ENCODE measurements around the gene CELA2A.
"Not testable (repeated sequence)": the region's sequence is repeated elsewhere in the genome, so short reads cannot be mapped to it uniquely, and the experiment has no call there.

Gene CELA2A

DNA sequence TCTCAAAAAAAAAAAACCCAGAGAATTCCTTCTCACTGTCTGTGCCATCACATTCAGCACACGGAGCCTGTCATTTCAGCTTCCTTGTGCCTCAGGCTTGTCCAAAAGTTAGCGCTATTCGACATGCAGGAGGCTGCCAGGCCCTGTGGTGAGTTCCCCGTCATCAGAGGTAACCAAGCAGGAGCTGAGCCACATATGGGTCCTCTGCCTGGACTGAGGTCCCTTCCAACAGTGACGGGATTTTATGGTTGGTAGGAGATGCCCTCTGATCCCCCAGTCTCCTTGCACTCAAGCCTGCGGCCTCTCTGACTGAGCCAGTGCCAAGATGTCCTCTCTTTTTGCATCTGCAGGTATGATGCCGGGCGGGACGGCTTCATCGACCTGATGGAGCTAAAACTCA lies 31.0 kb upstream of the CELA2A start:
- DNase-seq (ENCODE audit: low spot score): no peak

DNA sequence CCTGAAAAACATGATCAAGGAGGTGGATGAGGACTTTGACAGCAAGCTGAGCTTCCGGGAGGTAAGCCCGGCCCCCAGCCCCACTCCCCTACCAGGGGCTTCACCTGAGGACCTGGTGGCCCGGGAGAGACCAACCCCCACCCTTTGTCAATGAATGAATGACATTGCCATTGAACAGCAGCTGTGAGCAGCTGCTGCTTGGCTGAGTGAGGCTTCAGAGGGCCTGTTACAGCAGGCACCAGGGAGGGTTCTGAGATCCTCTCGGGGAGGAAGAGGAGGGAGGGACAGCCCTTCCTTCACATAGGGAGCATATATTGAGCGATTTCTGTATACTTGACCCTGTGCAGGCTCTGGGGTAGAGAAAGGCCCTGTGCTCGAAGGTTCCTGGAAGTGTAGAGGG lies 30.6 kb upstream of the CELA2A start:
- DNase-seq (ENCODE audit: low spot score): no peak

DNA sequence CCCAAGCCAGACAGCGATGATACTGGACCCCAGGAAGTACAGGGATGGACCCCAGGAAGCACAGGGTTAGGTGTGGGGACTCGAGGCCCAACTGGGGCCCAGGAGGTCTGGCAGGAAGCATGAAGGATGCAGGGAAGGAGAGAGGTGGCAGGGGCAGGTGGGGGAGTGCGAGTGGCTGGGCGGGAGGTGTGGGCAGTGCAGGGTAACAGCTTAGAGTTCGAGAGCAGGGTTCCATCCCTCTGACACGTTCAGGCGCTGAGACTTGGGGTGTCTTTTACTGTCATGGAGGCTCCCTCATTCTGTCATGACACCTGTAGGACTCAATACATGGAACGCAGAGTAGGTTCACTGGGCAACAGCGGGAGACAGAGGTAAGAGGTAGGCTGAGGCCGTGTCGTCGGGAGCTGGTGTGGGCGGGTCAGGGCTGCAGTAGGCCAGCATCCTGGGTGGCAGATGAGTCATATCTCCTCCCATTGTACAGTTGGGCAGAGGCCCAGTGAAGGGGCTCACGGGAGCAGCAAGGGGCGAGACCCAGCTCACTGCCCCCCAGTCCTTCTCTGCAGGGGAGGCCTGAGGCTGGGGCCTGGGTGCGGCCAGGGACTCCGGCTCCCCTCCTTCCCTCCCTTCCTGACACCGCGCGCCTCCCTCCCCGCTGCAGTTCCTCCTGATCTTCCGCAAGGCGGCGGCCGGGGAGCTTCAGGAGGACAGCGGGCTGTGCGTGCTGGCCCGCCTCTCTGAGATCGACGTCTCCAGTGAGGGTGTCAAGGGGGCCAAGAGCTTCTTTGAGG lies 29.8 kb upstream of the CELA2A start:
- DNase-seq (ENCODE audit: low spot score): no peak

DNA sequence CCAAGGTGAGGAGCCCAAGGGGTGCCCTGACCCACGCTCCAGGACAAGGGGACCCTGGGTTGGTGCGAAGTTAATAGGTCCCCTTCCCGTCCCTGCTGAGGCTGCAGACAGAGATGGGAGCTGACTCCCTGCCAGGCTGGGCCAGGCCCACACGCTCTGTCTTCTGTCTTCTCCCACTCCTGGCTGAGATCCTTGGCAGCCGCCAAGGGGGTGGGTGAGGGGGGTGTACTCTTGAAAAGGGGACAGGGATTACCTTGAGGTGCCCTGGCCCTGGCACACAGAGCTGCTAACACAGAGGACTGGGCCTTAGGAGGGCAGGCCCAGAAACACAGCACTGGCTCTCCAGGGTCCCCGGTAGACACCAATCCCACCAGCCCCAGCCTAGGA lies 29.3 kb upstream of the CELA2A start:
- no peak for DNase-seq (ENCODE audit: low spot score)

DNA sequence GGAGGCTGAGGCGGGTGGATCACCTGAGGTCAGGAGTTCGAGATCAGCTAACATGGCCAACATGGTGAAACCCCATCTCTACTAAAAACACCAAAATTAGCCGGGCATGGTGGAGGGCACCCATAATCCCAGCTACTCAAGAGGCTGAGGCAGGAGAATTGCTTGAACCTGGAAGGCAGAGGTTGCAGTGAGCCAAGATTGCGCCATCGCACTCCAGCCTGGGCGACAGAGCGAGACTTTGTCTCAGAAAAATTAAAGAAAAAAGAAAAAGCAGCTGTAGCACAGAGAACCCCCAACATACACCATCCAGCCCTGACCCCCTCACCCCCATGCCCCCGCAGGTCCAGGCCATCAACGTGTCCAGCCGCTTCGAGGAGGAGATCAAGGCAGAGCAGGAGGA lies 28.3 kb upstream of the CELA2A start:
- DNase-seq (ENCODE audit: low spot score): not testable (repeated sequence)

DNA sequence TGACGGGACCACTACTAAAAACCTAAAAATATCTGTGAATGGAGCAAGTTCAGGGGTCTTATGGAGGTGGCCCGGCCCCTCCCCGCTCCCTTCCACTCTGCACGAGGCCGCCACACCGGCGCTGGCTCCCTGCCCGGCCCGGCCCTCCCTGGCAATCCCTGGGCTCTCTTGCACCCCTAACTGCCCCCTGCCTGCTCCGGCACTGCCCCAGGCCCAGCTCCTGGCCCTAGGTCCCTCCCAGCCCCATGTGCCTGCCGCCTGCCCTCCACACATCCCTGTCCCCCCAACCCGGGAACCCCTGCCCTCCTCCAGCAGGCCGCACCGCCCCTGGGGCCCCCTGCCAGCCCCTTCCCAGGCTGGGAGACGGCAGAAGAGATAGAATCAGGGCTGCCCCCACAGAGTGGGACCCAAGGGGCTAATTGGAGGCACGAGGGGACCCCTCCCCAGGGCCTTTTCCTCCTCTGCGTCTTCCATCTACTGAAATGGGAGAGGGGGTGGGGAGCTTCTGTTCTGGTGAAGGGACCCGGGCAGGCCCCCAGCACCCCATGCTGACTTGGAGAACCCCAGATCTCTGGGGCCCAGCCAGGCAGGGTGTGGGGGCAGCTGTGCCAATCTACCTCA lies 27.6 kb upstream of the CELA2A start:
- DNase-seq (ENCODE audit: low spot score): no peak

DNA sequence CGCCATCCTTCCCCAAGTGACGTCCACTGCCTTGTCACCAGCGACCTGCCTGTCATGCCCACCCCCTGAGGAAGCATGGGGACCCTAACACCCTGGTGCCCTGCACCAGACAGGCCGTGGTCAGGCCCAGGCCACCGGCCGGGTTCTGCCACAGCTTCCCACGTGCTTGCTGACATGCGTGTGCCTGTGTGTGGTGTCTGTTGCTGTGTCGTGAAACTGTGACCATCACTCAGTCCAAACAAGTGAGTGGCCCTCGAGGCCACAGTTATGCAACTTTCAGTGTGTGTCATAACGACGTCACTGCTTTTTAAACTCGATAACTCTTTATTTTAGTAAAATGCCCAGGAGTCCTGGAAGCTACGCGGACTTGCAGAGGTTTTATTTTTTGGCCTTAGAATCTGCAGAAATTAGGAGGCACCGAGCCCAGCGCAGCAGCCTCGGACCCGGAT lies 26.8 kb upstream of the CELA2A start:
- peak; percentile 77 for DNase-seq (ENCODE audit: low spot score)

DNA sequence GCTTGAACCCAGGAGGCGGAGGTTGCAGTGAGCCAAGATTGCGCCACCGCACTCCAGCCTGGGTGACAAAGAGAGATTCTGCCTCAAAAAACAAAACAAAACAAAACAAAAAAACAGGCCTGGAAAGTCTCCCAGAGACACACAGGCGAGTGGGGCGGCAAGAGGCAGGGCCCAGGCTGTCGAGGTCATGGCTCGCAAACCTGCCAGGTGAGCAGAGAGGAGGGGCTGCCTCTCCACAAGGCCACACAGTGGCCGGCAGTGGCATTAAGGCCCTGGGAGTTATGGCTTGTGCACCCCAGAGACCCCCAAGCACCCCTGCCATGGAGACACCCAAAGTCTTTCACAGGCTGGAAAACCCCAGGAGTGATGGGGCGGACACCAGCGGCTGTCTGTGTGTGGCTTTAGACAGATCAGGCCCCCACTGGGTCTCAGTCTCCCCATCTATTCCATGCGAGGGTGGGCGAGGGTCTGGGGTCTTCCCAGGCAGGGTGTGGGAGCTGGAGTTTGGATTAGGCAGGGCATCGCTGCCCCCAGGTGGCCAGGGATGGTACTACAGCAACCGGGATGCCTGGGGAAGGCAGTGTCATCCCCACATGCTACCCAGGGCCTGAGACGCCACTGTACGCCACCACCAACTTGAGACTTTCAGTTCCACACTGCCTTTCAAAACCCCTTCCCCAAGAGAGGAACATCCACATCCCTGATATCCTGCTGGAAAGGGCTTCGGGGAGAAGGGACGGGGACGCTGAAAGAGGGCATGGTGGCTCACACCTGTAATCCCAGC lies 25.6 kb upstream of the CELA2A start:
- peak; percentile 38 for DNase-seq (ENCODE audit: low spot score)

DNA sequence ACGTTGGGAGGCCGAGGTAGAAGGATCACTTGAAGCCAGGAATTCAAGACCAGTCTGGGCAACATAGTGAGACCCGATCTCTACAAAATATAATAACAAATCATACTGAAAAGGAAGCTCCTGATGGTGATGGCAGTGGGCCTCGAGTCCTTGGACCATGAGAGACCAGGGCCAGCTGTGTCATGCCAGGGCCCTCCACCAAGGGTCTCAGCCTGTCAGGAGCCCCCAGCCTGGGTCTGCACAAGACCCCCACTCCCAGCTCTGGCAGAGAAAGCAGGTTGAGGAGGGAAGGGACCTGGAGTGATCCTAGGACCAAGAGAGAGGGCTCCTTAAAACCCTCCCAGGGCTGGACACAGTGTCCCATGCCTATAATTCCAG lies 25.0 kb upstream of the CELA2A start:
- DNase-seq (ENCODE audit: low spot score): no peak

DNA sequence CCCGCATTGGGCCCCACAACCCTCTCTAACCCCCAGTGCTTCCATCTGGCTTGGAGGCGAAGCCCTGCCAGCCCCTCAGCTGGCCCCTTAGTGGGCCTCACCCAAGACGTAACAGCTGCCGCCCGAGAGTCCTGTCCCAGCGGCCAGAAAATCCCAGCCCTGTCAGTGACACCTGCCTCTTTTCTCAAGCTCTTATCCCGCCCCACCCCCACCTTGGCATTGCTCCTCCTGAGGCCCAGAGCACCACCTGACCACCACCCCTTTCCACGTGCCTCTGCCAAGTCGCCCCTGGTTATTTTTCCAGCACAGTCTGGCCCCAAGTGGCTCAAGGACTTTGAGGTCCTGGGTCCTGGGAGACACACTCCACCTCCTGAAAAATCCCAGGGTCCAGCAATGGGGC lies 24.2 kb upstream of the CELA2A start:
- DNase-seq (ENCODE audit: low spot score): no peak

DNA sequence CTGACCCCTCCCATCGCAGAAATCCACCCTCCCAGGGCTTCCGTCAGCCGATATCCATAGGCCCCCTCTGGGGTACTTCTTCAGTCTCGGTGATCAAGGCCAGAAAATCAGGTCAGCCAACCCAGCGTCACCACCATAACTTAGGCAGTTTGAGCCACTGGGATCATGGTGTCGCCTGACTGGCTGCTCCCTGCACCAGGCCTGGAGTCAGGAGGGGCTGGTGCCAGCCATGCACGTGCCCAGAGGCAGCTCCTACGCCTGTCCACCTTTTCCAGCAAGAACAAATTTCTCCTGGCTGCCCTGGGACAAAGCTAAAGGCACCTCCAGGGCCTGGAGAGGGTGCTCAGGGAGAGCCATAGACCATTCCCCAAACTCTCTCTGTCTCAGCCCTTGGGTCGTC lies 23.1 kb upstream of the CELA2A start:
- no peak for DNase-seq (ENCODE audit: low spot score)

DNA sequence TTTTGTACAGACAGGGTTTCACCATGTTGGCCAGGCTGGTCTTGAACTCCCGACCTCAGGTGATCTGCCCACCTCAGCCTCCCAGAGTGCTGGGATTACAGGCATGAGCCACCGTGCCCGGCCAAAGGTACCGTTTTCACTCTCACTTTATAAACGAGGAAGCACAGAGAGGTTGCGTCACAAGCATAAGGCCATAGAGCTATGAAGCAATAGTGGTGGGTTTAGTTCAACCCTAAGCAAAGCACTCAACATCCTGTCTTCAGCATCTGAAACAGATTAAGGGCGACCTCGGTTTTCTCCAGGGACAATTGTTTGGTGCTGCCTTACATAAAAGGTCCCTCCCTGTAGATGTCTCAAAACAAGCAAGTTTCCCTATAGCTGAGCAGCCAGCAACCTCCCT lies 21.8 kb upstream of the CELA2A start:
- DNase-seq (ENCODE audit: low spot score): not testable (repeated sequence)

DNA sequence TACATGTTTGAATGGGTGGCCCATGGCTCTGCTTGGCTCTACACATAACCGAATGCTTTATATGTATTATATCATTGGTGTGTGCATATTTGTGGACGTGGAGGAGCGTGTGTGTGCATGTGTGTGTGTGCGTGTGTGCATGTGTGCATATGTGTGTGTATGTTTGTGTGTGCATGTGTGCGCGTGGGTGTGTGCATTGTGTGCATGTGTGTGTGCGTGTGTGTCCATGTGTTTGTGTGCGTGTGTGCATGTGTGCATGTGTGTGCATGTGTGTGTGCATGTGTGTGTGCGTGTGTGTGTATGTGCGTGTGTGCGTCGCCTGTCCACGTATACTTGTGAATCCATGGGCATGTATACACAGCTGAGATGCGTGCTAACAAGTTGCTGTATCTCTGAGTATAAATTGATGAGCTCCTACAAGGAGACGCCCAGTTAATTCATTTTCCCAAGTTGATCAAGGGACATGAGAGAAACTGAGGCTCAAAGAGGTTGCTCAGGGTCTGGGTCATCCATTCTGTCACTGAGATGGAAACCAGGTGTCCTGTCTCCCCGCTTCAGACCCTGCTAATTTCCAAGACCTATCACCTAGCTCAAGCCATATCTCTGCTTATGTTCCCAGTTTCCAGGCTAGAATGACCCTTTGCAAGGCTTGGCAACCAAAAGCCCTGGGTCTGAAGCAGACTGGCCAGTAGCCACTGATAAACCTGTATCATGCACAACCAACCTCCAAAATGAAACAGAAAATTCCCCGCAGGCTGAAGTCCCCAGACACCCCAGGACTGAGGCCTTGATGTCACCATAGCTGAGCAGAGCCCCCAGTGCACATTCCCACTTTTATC lies 21.1 kb upstream of the CELA2A start:
- no peak for DNase-seq (ENCODE audit: low spot score)

DNA sequence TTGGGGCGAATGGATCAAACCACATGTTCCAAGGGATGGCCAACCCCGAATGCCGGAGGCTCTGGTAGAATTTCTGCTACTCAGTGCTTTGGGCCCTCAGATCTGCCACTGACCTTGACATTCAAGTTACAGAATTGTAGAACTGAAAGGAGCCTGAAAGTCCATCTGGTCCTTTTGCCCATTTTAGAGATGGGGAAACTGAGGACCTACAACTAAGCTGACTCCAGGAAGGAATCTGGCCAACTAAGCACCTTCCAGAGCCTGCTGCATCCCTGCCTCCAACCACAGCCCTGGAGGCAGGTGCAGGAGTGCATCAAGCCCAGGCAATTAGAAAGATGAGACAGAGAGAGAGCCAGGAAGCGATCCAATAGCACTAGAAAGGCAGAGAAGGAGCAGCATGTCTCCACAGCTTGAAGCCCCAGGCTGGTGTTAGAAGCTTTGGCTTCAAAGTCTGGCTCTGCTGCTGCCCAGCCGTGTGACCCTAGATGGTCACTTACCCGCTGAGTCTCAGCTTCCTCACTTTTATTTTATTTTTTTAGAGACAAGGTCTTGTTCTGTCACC lies 19.6 kb upstream of the CELA2A start:
- DNase-seq (ENCODE audit: low spot score): no peak

DNA sequence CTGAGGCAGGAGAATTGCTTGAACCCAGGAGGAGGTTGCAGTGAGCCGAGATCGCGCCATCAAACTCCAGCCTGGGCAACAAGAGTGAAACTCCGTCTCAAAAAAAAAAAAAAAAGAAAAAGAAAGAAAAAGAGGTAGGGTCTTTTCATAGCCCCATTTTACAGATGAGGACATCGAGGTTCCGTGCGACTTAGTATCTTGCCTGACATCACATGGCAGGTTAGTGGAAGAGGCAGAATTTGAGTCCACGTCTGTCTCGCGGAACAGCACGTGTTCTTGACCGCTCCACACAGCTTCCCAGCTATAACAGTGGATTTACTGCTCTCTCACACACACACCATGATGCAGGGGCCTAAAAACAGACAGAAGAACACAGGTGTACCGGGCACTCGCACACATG lies 17.2 kb upstream of the CELA2A start:
- no peak for DNase-seq (ENCODE audit: low spot score)

DNA sequence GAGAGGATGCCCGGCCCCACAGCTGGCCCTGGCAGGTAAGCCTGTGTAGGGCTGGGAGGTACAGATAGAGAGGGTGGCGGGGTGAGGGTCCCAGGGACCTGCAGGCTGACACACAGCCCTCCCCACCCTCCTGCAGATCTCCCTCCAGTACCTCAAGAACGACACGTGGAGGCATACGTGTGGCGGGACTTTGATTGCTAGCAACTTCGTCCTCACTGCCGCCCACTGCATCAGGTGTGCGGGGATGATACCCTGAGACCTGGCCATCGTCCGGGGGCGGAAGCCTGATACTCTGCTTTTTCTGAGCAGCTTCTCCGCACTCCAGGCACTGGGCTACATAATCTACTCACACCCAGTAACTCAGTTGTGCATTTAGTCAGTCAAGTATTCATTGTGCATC lies 16.2 kb upstream of the CELA2A start:
- DNase-seq (ENCODE audit: low spot score): no peak

DNA sequence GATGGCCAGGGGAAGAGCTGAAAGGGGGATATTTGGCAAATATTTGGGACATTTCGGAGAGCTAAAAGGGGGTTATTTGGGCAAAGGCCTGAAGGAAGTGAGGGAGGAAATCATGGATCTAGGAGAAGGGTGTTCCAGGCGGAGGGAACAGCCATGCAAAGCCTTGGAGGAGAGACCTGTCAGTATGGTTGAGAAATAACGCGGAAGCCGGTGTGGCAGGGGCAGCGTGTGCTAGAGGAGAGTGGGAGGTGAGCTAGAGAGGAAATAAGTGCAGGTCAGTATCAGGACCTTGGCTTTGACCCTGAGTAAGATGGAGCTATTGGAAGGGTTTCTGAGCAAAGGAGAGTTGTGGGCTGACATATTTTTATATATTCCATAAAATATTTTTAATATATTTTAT lies 15.3 kb upstream of the CELA2A start:
- DNase-seq (ENCODE audit: low spot score): no peak

DNA sequence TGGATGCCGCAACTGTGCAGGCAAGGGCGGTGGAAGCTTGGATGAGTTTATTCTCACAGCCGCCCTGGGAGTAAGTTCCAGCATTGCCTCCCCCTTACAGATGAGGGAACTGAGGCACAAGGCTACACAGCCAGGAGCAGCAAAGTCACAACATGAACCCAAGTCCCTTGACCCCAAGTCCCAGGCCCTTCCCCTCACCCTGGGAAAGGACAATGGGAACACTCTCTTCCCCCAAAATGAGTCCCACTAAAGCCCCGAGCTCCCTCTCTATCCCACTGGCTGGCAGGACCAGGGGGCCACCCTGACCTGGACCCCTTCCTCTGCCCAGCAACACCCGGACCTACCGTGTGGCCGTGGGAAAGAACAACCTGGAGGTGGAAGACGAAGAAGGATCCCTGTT lies 14.4 kb upstream of the CELA2A start:
- no peak for DNase-seq (ENCODE audit: low spot score)

DNA sequence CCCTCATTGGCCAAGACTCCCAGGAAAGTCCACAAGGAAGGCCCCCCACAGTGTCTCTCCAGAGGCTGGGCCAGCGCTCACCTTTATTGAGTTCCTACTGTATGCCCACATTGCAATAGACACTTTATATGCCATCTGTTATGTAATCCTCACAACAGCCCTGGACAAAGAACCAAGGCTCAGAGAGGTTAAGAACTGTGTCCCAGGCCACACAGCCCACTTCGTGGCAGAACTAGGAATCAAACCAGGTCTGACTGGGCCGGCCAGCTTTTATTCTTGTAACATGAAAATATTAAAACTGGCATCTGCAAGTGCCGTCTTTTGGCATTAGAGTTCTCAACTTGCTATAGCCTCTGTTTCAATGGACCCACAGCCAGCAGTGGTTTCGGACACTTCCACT lies 13.8 kb upstream of the CELA2A start:
- no peak for DNase-seq (ENCODE audit: low spot score)

DNA sequence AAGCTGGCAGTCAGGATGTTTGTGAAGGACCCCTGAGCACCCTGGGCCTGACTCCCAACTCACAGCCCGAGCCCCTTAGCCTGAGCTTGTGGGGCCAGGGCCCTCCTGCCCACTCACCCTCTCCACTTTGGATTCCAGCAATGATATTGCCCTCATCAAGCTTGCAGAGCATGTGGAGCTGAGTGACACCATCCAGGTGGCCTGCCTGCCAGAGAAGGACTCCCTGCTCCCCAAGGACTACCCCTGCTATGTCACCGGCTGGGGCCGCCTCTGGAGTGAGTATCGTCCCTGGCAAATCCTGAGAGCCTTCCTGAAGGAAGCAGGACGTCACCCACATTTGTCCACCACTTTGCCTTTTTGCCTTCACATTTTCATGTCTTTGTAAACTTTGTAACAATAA lies 13.3 kb upstream of the CELA2A start:
- DNase-seq (ENCODE audit: low spot score): no peak

DNA sequence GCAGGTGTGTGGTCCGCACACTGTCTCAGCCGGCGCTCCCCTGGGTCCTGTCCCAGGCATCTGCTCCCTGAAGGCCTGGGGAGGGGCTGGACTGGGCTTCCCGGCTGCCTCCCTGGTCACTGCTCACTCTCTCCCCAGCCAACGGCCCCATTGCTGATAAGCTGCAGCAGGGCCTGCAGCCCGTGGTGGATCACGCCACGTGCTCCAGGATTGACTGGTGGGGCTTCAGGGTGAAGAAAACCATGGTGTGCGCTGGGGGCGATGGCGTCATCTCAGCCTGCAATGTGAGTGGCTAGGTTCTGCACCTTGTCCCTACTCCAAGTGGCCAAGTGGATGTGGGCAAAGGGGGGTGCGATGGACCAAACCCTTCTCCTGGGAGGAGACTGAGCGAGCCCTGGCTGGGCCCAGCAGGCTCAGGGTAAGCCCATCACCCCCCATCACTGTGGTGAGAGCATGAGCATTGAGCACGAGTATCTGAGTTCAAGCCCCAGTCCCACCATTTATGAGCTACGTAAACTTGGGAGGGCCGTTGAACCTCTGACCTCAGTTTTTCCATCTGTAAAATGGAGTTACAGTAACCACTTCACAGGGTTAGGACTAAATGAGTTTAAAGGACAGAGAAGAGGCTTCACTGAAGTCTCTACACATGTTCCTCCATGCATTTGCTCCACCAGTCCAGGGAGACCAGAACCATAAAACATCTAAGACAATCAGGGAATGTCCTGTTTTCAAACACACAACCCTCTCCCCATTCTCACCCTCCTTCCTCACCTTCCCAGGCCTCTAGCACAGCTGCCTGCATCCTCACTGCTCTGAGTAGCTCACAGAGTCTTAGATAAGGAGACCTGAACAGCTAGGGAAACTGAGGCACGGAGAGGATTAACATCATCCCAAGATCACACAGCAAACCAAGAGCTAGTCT lies 11.8 kb upstream of the CELA2A start:
- no peak for DNase-seq (ENCODE audit: low spot score)

Measured in RKO (cell line).